Activated CD4-positive, alpha-beta T cell treated with anti-CD3 and anti-CD28 coated beads, Interleukin-2, Interleukin-6, amounts not matched to agents 100 ng/mL and 50 ng/mL, durations not matched to agents 16 hours and 8 hours (primary cell): ENCODE data around the gene RAP1GDS1.

ENCODE experiments used
- DNase-seq: peaks from one replicate; pipeline ENCODE4 v3.0.0-alpha.2; 2020

RAP1GDS1 gene

GRCh38 chr4:98485816-98486345 lies 224.7 kb downstream of the RAP1GDS1 start:
- DNase-seq = peak; percentile 34

- DNase-seq = no peak
Measured at GRCh38 chr4:98490251-98490650, 229.1 kb downstream of the RAP1GDS1 start.

GRCh38 chr4:98491899-98492559 lies 230.8 kb downstream of the RAP1GDS1 start:
- DNase-seq = no peak

DNA sequence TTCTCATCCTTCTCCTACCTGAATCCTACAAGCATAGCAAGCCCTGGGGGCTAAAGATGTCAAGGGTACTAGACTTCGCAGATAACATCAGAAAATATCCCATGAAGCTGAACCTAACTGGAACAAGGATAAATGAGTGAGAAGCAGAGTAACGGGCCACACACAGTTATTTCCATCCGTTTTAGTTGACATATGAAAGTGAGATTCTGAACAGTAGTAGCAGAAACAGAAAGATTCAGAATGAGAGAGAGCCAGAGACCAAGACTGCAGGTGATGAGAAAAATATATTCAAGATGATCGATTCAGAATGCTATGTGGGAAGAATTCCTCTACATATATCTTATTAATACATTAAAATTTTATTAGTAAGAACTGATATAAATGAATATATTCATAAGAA lies 232.1 kb downstream of the RAP1GDS1 start:
- DNase-seq = peak; percentile 53
